Ureter (tissue), 1 donor: ENCODE measurements around the gene ANKMY1. TPM values are rescaled to one million over a fixed set of nuclear protein-coding genes. Genes with fewer than 3 reads are reported as not detected.
"Not testable (repeated sequence)": the region's sequence is repeated elsewhere in the genome, so short reads cannot be mapped to it uniquely, and the experiment has no call there.

Experiments used
- DNase-seq: peaks from one replicate; pipeline ENCODE4 v3.0.0-alpha.2; 2020; ENCODE audit warnings: low spot score
- total RNA-seq: library from RNA; stranded (reverse); gene quantifications from one replicate; pipeline ENCODE4 v1.2.4, GENCODE V29; 2023
- donor health status: DM: yes; HTN: yes; CAD: no.

ANKMY1 gene
- total RNA-seq, 1 donor from 2014 or later: 52.8 TPM

DNA sequence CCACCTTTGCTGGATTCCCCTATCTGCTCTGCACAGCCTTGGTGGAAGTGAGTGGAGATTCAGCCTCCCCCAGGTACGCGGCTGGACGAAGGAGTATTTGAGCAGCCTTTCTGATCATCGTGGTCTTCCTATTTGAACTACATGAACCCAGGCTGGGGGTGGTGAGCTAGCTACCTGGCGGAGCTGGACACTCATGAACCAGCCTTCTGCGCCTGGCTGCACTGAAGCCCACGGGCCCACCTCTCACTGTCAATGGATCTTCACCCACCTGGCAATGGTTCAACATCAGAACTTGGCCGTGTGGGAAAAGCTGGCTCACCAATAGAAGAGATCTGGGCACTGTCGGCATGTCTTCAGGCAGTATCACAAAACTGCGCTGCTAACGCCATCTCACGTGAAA is 35.4 kb downstream of the ANKMY1 start:
- no peak for DNase-seq

- not testable (repeated sequence) for DNase-seq
Observed at GRCh38 chr2:240521885-240522284, 35.9 kb downstream of the ANKMY1 start.

DNA sequence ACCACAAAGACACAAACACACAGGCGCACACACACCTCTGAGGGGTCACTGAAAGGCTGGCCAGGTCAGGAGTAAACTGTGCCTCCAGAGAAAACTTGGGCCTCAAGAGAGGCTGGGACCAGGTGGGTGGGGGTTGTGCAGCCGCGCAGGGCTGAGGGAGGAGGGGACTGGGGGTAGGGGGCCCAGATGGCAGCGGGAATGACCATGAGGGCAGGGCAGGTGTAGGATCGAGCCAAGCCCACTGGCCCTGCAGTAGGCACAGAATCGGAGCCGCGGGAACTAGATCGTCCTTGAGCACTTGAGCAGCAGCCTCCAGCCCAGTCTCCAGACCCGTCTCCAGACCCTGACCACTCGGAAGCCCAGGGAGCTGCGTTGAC is 36.8 kb downstream of the ANKMY1 start:
- no peak for DNase-seq

DNA sequence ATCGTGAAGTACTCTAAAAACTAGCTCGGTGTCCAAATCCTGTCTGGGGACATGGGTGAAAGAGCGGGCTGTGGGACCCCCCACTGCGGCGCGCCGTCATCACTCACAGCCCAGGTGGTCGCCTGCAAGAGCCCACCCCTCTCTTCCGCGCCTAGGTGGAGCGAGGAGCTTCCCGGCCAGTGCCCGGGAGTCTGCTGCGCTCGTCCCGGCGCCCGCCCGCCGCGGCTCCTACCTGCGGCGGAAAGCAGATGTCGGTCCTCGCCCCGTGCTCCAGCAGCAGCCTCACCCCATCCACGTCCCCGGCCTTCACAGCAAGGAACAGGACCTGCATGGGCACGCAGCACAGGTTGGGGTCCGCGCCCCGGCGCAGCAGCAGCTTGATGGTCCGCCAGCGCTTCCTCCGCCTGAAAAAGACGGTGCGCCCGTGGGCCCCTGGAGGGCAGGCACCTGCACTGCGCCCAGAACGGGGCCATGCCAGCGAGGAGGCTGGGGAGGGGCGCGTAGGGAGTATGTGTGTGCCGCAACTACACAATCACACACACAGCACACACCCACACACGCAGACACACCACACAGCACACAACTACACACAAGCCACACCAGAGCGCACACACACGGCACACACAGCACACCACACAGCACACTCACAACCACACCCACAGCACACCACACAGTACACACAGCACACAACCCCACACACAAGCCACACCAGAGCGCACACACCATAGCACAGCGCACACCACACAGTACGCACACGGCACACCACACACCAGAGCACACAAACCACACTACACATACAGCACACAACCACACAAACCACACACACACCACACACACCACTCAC is 37.4 kb downstream of the ANKMY1 start:
- no peak for DNase-seq

GRCh38 chr2:240519396-240520129 is 38.2 kb downstream of the ANKMY1 start:
- DNase-seq: no peak

DNA sequence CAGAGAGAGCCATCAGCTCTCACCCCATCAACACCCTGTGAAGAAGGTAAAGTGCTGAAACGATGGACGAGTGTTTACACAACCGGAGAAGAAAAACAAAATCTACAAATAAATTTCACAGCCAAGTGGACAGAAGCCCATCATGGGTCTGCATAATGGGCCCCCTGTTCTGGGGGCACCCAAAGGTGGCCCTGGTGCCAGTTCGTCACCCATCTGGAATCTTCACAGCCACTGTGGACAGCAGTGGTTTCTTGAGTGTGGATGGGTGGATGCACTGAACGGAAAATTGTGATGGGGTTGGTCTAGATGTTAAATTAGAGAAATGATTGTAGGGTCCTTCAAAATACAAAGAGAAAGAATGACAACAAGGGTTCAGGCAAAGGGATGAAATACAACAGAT is 38.8 kb downstream of the ANKMY1 start:
- no peak for DNase-seq

DNA sequence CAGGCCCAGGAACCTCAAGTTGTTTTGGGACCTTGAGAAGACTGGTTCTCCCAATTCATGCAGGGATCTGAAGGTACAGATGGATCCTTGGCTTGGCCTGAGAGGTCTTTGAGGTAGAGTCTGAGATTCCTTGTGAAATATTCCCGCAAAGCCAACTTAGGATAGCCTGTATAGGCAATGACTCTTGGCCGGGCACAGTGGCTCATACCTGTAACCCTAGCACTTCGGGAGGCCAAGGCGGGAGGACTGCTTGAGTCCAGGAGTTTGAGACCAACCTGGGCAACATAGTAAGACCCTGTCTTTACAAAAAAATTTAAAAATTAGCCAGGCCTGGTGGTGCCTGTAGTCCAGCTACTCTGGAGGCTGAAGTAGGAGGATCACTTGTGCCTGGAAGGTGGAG is 40.4 kb downstream of the ANKMY1 start:
- no peak for DNase-seq

DNA sequence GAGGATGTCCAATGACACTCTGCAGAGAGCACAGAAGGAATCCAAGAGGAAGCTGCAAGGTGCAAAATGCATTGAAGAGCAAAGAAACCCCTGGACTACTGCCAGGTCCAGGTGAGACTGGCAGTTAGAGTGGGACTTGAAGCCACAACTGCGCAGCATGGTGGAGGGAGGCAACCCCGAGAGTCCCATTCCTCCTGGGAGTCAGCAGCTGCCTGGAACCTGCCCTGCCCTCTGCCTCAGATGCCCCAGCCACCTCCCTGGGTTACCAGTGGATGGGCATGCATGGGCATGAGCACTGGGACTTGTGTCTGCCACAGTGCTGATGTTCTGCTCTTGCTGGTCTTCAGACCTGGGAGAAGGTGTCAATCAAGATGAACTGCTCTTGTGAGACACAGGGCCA is 43.2 kb downstream of the ANKMY1 start:
- DNase-seq: no peak

DNA sequence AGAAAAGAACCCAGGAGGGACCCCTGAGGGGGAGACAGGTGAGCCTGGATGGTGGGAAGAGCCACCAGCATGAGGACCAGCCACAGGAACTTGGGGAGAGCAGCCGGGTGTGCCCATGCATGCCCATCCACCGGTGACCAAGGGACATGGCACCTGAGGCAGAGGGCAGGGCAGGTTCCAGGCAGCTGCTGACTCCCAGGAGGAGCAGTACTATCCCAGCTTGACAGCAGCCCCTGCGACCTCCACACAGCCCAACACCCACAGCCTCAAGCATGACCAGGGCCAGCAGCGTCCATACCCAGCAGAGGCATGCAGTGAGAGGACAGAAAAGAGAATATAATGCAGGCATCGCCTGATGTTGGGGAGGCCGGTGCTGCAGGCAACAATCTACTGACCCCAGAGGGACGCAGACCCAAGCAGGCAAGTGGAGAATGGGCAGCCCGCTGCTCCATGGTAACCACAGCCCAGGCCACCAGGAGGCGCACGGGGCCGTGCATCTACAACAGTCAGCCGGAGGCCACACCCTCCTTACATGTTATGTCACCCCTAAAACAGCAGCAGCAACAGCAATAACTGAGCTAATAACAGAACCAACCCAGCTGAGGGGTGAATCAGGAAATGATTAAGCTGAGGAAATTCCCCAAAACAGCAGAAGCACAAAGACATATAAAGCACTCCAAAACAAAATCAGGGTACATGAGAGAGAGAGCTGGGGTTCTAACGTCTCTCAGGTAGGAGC is 44.1 kb downstream of the ANKMY1 start:
- DNase-seq: peak; percentile 78

DNA sequence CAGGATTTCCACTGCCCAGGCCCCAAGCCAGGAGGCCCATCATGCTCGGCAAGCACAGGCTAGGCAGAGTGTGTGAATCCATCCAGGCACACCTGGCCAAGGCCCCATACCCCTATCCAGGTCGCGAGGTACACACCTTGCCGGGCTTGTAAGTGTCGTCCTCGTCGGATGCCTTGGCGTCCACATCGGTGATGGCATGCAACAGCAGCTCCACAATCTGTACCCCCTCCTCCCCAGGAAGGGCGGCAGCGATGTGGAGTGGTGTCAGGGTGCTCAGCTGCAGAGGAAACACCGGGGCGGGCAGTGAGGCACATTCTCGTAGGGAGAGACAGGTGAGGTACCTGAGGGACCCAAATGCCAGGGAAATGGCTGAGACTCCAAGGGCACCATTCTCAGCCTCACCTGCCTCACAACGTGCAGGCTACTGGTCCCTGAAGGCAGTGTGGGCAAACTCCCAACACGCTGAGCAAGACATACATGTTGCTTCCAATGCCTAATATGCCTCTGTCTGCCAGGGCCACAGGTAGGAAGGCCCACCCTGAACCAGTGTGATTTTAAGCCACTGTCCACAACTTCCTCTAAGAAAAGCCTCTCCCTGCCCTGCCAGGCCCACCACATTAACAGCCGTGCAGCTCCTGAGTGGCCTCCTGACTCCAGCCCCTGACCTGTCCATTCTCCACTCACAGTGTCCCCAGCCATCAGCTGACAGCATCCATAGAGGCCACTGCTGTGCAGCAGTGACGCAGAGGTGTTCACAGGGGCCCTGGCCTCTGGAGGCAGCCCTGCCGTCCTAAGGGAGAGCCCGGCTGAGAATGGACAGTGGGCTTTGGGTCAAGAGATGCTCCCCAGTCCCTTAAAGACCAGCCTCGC is 44.9 kb downstream of the ANKMY1 start:
- DNase-seq: no peak

- DNase-seq: no peak
Observed at GRCh38 chr2:240512109-240512485, 45.7 kb downstream of the ANKMY1 start.

DNA sequence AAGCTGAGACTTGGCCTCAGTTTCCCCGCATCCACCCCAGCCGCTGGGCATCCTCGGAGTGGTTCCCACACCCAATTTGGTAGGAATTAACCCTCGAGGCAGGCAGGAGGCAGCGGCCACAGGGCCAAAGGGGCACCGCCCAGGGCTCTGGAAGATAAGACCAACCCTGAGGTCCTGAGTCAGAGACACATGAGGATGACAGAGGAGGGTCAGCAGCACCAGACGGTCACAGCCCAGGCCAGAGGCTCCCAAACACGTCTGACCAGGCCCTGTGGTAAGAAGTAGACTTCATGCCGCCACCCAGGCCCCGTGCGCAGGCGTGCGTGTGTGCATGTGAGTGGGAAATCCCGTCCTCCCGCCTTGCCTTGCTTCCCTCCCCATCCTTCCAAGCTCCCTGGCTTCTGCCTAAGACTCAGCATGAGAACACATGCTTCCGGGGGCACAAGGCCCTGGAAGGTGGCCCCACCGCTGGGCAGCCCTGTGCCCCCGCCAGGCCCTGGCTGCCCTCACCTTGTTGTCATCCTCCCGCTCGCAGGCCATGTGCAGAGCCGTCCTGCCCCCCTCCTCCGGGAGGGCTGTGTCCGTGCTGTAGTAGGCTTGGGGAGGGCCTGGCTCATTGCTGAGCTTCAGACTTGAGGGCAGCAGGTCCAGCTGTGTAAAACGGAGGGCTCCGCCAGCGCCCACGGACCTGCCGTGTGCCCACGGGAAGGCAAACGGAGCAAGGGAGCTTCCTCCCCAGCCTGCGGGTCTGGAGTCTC is 46.3 kb downstream of the ANKMY1 start:
- no peak for DNase-seq

DNA sequence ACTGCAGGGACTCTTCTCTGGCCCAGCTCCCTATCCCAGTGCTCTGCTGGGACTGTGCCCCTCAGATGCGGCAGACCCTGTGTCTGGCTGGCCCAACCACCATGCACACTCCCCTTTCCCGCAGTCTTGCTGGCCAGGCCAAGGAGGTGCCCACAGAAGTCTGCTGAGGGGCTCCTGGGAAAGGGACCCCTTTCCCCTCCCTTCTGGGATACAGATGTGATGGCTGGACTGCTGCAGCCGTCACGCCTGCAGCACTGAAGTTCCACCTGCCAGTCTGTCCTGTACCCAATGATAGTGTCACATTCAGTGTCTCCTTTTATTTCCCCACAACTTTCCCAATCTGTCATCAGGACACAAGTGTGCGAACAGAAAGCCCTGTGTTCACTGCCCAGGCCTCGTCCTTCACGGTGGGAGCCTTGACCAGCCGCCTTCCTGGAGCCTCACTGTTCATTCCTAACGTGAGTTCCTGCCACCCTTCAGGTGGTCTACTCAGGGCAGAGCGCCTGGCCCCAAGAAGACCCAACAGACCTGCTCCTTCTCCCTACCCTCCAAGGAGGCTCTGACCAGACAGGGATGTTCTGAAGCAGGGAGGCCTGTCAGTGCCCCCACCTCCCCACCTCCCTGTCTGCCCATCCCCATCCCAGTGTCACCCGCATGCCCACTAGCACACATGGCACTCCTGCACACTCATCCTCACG is 47.1 kb downstream of the ANKMY1 start:
- no peak for DNase-seq

GRCh38 chr2:240509667-240510512 is 47.9 kb downstream of the ANKMY1 start:
- no peak for DNase-seq

- DNase-seq: no peak
Observed at GRCh38 chr2:240508832-240509545, 48.8 kb downstream of the ANKMY1 start.

DNA sequence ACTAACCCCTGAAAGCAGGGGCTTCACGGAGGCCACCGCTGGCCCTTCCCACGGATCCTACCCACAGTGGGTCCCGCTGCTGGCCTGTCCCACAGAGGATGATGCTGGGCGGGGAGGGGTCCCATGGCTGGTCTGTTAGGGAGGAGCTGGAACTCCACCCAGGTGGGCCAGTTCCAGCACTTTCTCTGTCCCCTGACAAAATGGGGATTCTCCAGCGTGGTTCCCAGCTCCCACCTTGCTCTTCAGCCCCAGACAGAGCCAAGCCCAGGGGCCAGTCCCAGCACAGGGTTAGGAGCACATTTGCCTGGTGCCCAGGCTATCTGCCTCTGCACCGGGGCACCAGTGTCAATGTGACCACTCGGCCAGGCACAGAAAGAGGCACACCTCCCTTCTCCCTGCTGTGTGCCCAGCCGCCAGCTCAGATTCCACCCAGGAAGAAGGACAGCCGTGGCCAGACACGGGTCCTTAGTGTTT is 50.0 kb downstream of the ANKMY1 start:
- DNase-seq: no peak

GRCh38 chr2:240507060-240507777 is 50.6 kb downstream of the ANKMY1 start:
- no peak for DNase-seq
